GM12891 (cell line): ENCODE data around the gene NHLRC1.

Source experiments
- PAX5 ChIP-seq: IDR thresholded peaks from 2 replicates; pipeline ENCODE4 v1.6.1; 2011; ENCODE audit warnings: low read length, moderate library complexity, mild to moderate bottlenecking; ENCODE audit not compliant: insufficient read depth, severe bottlenecking
- POLR2A ChIP-seq: IDR thresholded peaks from 2 replicates; pipeline ENCODE4 v1.6.1; 2011; ENCODE audit warnings: low read depth, low read length, control low read depth
- POLR2AphosphoS5 ChIP-seq: IDR thresholded peaks from 2 replicates; pipeline ENCODE4 v1.6.1; 2011; ENCODE audit warnings: low read depth, low read length, control low read depth
- POU2F2 ChIP-seq: IDR thresholded peaks from 2 replicates; pipeline ENCODE4 v1.6.1; 2011; ENCODE audit warnings: low read depth, mild to moderate bottlenecking, control low read depth, low read length, moderate library complexity
- TAF1 ChIP-seq: IDR thresholded peaks from 2 replicates; pipeline ENCODE4 v1.6.1; 2011; ENCODE audit warnings: low read depth, low read length, control low read depth

GRCh38 chr6:18090349-18090786 is 32.1 kb downstream of the NHLRC1 start:
- TF ChIP-seq POLR2A (no peak), POLR2AphosphoS5 (no peak), TAF1 (no peak), POU2F2 (no peak), PAX5 (no peak)
